KMS-11 (cell line): ENCODE data around the gene SPAG4.
A peak's percentile ranks its signal among the peaks of the same experiment; 100 is the strongest.

Experiments used
- H2AFZ ChIP-seq: fragments of 200-600 bp; sonication (generic); 2 replicates; pipeline ENCODE4 v1.6.1; 2016; ENCODE audit warnings: antibody characterized with exemption, mixed run types, low read depth
- H3K27ac ChIP-seq: fragments of 200-600 bp; sonication (generic); 2 replicates; pipeline ENCODE4 v1.6.1; 2016; ENCODE audit warnings: mild to moderate bottlenecking, mixed run types
- H3K27me3 ChIP-seq: fragments of 200-600 bp; sonication (generic); 2 replicates; pipeline ENCODE4 v1.6.1; 2017; ENCODE audit warnings: mild to moderate bottlenecking, low read depth, mixed run types, moderate library complexity; ENCODE audit not compliant: insufficient read depth
- H3K36me3 ChIP-seq: fragments of 200-600 bp; sonication (generic); 2 replicates; pipeline ENCODE4 v1.6.1; 2017; ENCODE audit warnings: mild to moderate bottlenecking, mixed run types; ENCODE audit not compliant: insufficient read depth
- H3K4me1 ChIP-seq: fragments of 200-600 bp; sonication (generic); 2 replicates; pipeline ENCODE4 v1.6.1; 2016; ENCODE audit warnings: mild to moderate bottlenecking, low read depth, mixed run types; ENCODE audit not compliant: poor library complexity, severe bottlenecking
- H3K4me2 ChIP-seq: fragments of 200-600 bp; sonication (generic); 2 replicates; pipeline ENCODE4 v1.7.0; 2016; ENCODE audit warnings: mild to moderate bottlenecking, mixed run types
- H3K4me3 ChIP-seq: fragments of 200-600 bp; sonication (generic); IDR thresholded peaks from 2 replicates; pipeline ENCODE4 v1.6.1; 2017; ENCODE audit warnings: low read depth, low read length, mixed read lengths; ENCODE audit not compliant: insufficient read depth
- H3K79me2 ChIP-seq: fragments of 200-600 bp; sonication (generic); 2 replicates; pipeline ENCODE4 v1.6.1; 2016; ENCODE audit warnings: low read depth, mixed run types; ENCODE audit not compliant: insufficient read depth
- H3K9ac ChIP-seq: fragments of 200-600 bp; sonication (generic); 2 replicates; pipeline ENCODE4 v1.6.1; 2016; ENCODE audit warnings: mild to moderate bottlenecking, mixed run types
- H4K20me1 ChIP-seq: fragments of 200-600 bp; sonication (generic); 2 replicates; pipeline ENCODE4 v1.6.1; 2016; ENCODE audit warnings: mild to moderate bottlenecking, mixed run types; ENCODE audit not compliant: insufficient read depth
- CTCF ChIP-seq: fragments of 200-600 bp; sonication (generic); conservative IDR thresholded peaks from 2 replicates; pipeline ENCODE4 v1.6.1; 2017; ENCODE audit warnings: low read depth, mild to moderate bottlenecking, antibody characterized with exemption, low read length, moderate library complexity, mixed read lengths

SPAG4 gene

DNA sequence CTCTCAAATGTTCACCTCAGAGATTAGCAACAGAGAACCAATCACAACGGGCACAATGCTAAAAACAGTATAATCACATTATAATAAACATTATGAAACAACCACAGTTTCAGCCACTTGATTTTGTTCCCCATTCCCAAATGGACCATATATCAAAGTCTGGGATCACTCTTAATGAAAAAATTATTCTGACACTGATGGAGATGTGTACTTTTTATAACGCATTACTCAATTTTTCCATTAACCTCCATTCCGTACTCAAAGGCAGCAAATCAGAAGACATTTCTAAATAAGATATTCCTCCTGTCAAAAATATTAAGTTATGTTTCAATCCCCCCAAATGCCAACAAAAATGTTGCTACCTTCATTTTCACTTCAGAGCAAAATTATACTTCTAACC lies 46.3 kb downstream of the SPAG4 start:
- H3K4me3 ChIP-seq = no peak overlapping the region
- peaks cover 79% of the 10 kb centered on the region for H3K79me2 ChIP-seq
- H3K4me2 ChIP-seq = peak overlapping the region; percentile 80
- H3K27ac ChIP-seq = peak overlapping the region; percentile 4; the same call in 1 of the 2 replicates
- peaks cover 63% of the 10 kb centered on the region for H4K20me1 ChIP-seq
- H3K4me1 ChIP-seq = peaks cover 61% of the 10 kb centered on the region
- no peak overlapping the region for H2AFZ ChIP-seq
- H3K27me3 ChIP-seq = no peaks in the 10 kb centered on the region
- TF ChIP-seq CTCF = no peak
- peak overlapping the region; percentile 98; the same call in 1 of the 2 replicates for H3K9ac ChIP-seq
- no peaks in the 10 kb centered on the region for H3K36me3 ChIP-seq

GRCh38 chr20:35662551-35662950 lies 46.9 kb downstream of the SPAG4 start:
- no peaks in the 10 kb centered on the region for H3K36me3 ChIP-seq
- no peak overlapping the region for H2AFZ ChIP-seq
- peaks cover 56% of the 10 kb centered on the region for H3K4me1 ChIP-seq
- no peak for TF ChIP-seq CTCF
- peak overlapping the region; percentile 98; the same call in 1 of the 2 replicates for H3K9ac ChIP-seq
- peaks cover 73% of the 10 kb centered on the region for H3K79me2 ChIP-seq
- peak overlapping the region; percentile 92; the same call in 1 of the 2 replicates for H3K27ac ChIP-seq
- peak overlapping the region; percentile 80 for H3K4me2 ChIP-seq
- H4K20me1 ChIP-seq = peaks cover 57% of the 10 kb centered on the region
- no peaks in the 10 kb centered on the region for H3K27me3 ChIP-seq
- no peak overlapping the region for H3K4me3 ChIP-seq

DNA sequence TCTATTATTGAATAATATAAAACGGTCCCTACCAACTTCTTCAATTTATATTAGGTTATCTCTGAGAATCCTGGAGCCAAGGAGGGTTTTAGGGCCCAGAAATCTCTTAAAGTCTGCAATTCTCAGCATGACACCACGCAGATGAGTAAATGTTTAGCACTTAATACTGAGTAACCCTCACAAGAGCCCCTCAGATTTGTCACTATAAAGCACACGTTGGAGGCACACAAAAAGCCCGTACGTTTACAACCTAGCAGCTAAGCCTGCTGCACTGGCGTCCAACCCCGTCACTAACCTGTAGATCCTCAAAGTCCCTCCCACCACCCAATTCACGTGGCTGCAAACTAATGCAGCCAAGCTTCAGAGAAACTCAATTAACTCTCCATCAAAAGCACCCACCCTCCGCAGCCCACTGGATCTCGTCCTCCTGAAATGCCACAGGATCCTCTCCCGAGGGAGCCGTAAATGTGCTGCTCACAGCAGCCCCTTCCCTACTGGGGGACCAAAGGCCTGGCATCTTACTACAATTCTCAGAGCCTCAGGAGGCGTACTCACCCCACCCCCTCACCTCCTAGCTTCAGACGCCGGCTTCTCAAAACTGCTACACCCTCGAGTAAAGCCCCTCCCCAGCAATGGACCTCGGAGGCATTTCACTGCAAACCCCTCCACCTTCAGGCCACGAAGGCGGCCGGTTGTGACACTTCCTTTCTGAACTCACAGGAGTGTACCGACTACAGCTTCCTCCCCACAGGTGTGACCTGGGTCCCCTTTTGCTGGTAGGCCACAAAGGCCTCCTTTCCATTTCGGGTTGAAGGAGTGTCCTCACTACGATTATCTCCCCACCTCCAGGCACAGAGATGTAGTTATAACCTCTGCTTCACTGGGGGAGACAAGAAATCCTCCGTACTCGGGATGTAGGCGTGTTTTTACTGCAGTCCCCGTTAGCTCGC lies 48.2 kb downstream of the SPAG4 start:
- Histone ChIP-seq H3K27me3 (no peaks in the 10 kb centered on the region), H3K79me2 (peaks cover 60% of the 10 kb centered on the region), H3K4me2 (peak overlapping the region; percentile 80), H2AFZ (peak overlapping the region; percentile 74), H3K4me1 (peaks cover 45% of the 10 kb centered on the region), H3K9ac (peak overlapping the region; percentile 98), H3K36me3 (no peaks in the 10 kb centered on the region), H3K27ac (peak overlapping the region; percentile 92), H4K20me1 (peaks cover 50% of the 10 kb centered on the region), H3K4me3 (peak overlapping the region; percentile 73)
- TF ChIP-seq CTCF = no peak; the same call in 1 of the 2 replicates

- no peak for TF ChIP-seq CTCF
- Histone ChIP-seq H2AFZ (peak within 1 kb of the TSS; percentile 74), H3K4me1 (peaks cover 37% of the 10 kb centered on the region), H3K9ac (peak within 1 kb of the TSS; percentile 98), H4K20me1 (peaks cover 42% of the 10 kb centered on the region), H3K79me2 (peaks cover 52% of the 10 kb centered on the region), H3K4me2 (peak within 1 kb of the TSS; percentile 80), H3K36me3 (no peaks in the 10 kb centered on the region), H3K27me3 (no peaks in the 10 kb centered on the region), H3K4me3 (peak within 1 kb of the TSS; percentile 73), H3K27ac (peak within 1 kb of the TSS; percentile 92)
These were observed 49.0 kb downstream of the SPAG4 start, which contains the start of the genes CPNE1 and RBM12 for GRCh38 chr20:35664466-35665206. TSS of gene CPNE1 (minus strand) at chr20:35664900. CDS start at chr20:35632923, 31,977 bp downstream. TSS of gene RBM12 (minus strand) at chr20:35664900. CDS start at chr20:35655322, 9,578 bp downstream.
